ENCODE results near the gene DCAF8. TPM values are rescaled to one million over a fixed set of nuclear protein-coding genes. Genes with fewer than 3 reads are reported as not detected.

The DCAF8 gene
- total and polyA plus RNA-seq, 2 experiments from 2014 or later, result 55.0 to 104 TPM

DNA sequence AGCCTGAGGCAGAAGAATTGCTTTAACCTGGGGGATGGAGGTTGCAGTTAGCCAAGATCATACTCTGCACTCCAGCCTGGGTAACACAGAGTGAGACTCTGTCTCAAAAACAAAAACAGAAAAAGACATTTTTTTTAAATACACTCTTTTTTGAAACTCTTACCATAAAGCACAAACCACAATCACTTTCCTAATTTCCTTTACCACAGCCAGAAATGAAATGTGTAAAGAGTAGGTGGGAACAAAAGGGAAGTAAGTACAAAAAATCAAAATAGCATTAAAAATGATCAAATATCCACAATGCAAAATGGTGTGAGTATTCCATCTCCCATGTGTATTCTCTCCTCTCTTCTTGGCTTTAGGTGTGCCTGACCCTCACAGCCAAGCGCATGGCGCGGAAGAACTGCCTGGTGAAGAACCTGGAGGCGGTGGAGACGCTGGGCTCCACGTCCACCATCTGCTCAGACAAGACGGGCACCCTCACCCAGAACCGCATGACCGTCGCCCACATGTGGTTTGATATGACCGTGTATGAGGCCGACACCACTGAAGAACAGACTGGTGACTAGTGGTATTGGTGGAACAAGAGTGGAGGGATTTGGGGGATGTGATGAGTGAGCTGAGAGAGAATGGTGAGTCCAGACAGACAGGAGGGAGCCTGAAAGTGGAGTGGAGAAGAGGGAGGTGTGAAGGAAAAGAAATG lies 96.0 kb downstream of the DCAF8 start (continued):
- TF ChIP-seq, protein P1, sequence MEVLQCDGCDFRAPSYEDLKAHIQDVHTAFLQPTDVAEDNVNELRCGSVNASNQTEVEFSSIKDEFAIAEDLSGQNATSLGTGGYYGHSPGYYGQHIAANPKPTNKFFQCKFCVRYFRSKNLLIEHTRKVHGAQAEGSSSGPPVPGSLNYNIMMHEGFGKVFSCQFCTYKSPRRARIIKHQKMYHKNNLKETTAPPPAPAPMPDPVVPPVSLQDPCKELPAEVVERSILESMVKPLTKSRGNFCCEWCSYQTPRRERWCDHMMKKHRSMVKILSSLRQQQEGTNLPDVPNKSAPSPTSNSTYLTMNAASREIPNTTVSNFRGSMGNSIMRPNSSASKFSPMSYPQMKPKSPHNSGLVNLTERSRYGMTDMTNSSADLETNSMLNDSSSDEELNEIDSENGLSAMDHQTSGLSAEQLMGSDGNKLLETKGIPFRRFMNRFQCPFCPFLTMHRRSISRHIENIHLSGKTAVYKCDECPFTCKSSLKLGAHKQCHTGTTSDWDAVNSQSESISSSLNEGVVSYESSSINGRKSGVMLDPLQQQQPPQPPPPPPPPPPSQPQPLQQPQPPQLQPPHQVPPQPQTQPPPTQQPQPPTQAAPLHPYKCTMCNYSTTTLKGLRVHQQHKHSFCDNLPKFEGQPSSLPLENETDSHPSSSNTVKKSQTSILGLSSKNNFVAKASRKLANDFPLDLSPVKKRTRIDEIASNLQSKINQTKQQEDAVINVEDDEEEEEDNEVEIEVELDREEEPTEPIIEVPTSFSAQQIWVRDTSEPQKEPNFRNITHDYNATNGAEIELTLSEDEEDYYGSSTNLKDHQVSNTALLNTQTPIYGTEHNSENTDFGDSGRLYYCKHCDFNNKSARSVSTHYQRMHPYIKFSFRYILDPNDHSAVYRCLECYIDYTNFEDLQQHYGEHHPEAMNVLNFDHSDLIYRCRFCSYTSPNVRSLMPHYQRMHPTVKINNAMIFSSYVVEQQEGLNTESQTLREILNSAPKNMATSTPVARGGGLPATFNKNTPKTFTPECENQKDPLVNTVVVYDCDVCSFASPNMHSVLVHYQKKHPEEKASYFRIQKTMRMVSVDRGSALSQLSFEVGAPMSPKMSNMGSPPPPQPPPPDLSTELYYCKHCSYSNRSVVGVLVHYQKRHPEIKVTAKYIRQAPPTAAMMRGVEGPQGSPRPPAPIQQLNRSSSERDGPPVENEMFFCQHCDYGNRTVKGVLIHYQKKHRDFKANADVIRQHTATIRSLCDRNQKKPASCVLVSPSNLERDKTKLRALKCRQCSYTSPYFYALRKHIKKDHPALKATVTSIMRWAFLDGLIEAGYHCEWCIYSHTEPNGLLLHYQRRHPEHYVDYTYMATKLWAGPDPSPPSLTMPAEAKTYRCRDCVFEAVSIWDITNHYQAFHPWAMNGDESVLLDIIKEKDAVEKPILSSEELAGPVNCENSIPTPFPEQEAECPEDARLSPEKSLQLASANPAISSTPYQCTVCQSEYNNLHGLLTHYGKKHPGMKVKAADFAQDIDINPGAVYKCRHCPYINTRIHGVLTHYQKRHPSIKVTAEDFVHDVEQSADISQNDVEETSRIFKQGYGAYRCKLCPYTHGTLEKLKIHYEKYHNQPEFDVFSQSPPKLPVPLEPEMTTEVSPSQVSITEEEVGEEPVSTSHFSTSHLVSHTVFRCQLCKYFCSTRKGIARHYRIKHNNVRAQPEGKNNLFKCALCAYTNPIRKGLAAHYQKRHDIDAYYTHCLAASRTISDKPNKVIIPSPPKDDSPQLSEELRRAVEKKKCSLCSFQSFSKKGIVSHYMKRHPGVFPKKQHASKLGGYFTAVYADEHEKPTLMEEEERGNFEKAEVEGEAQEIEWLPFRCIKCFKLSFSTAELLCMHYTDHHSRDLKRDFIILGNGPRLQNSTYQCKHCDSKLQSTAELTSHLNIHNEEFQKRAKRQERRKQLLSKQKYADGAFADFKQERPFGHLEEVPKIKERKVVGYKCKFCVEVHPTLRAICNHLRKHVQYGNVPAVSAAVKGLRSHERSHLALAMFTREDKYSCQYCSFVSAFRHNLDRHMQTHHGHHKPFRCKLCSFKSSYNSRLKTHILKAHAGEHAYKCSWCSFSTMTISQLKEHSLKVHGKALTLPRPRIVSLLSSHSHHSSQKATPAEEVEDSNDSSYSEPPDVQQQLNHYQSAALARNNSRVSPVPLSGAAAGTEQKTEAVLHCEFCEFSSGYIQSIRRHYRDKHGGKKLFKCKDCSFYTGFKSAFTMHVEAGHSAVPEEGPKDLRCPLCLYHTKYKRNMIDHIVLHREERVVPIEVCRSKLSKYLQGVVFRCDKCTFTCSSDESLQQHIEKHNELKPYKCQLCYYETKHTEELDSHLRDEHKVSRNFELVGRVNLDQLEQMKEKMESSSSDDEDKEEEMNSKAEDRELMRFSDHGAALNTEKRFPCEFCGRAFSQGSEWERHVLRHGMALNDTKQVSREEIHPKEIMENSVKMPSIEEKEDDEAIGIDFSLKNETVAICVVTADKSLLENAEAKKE (CRISPR knock-in tag; IDR thresholded peaks at IDR 0.05), result no peak
- TF ChIP-seq ZNF331 (CRISPR knock-in tag; IDR thresholded peaks at IDR 0.05; ENCODE audit: low read depth), result no peak

Other genes with a start within 250 kb of the DCAF8 start
- gene PIGM, start 230.6 kb downstream of the DCAF8 start, total RNA-seq (2014; rRNA removed; shearing (Covaris generic)), result 4.6 and 5.0 TPM in 2 replicates
- gene PIGM, start 230.6 kb downstream of the DCAF8 start, polyA plus RNA-seq (2016; fragmentation: Nextera tagmentation; extraction: Ambion mirVana), result 5.0 TPM in 2 replicates
- 1.6 and 2.8 TPM in 2 replicates for gene KCNJ10, start 192.4 kb downstream of the DCAF8 start, total RNA-seq (2014; rRNA removed; shearing (Covaris generic))
- 1.2 and 1.4 TPM in 2 replicates for gene KCNJ10, start 192.4 kb downstream of the DCAF8 start, polyA plus RNA-seq (2016; fragmentation: Nextera tagmentation; extraction: Ambion mirVana)
- 0.08 and 0.24 TPM in 2 replicates for gene KCNJ9, start 181.0 kb downstream of the DCAF8 start, total RNA-seq (2014; rRNA removed; shearing (Covaris generic))
- 0.26 and 0.34 TPM in 2 replicates for gene KCNJ9, start 181.0 kb downstream of the DCAF8 start, polyA plus RNA-seq (2016; fragmentation: Nextera tagmentation; extraction: Ambion mirVana)
- gene IGSF8, start 163.9 kb downstream of the DCAF8 start, total RNA-seq (2014; rRNA removed; shearing (Covaris generic)), result 111 and 120 TPM in 2 replicates
- 38.4 and 41.5 TPM in 2 replicates for gene IGSF8, start 163.9 kb downstream of the DCAF8 start, polyA plus RNA-seq (2016; fragmentation: Nextera tagmentation; extraction: Ambion mirVana)
- 17.7 and 18.3 TPM in 2 replicates for gene ATP1A2, start 146.8 kb downstream of the DCAF8 start, total RNA-seq (2014; rRNA removed; shearing (Covaris generic))
- gene ATP1A2, start 146.8 kb downstream of the DCAF8 start, polyA plus RNA-seq (2016; fragmentation: Nextera tagmentation; extraction: Ambion mirVana), result 4.9 and 5.2 TPM in 2 replicates
- gene ATP1A4, start 110.9 kb downstream of the DCAF8 start, total RNA-seq (2014; rRNA removed; shearing (Covaris generic)), result 0.23 and 0.63 TPM in 2 replicates
- gene ATP1A4, start 110.9 kb downstream of the DCAF8 start, polyA plus RNA-seq (2016; fragmentation: Nextera tagmentation; extraction: Ambion mirVana), result 0.27 and 0.43 TPM in 2 replicates
- 1.2 and 2.8 TPM in 2 replicates for gene CASQ1, start 72.0 kb downstream of the DCAF8 start, total RNA-seq (2014; rRNA removed; shearing (Covaris generic))
- 1.0 and 1.1 TPM in 2 replicates for gene CASQ1, start 72.0 kb downstream of the DCAF8 start, polyA plus RNA-seq (2016; fragmentation: Nextera tagmentation; extraction: Ambion mirVana)
- 80.8 and 104 TPM in 2 replicates for gene PEA15, start 57.2 kb downstream of the DCAF8 start, total RNA-seq (2014; rRNA removed; shearing (Covaris generic))
- 60.3 and 66.6 TPM in 2 replicates for gene PEA15, start 57.2 kb downstream of the DCAF8 start, polyA plus RNA-seq (2016; fragmentation: Nextera tagmentation; extraction: Ambion mirVana)
- 56.7 and 84.9 TPM in 2 replicates for gene PEX19, start 22.6 kb upstream of the DCAF8 start, total RNA-seq (2014; rRNA removed; shearing (Covaris generic))
- 18.4 and 21.8 TPM in 2 replicates for gene PEX19, start 22.6 kb upstream of the DCAF8 start, polyA plus RNA-seq (2016; fragmentation: Nextera tagmentation; extraction: Ambion mirVana)
- 87.1 and 104 TPM in 2 replicates for gene COPA, start 80.7 kb upstream of the DCAF8 start, total RNA-seq (2014; rRNA removed; shearing (Covaris generic))
- 52.1 and 58.2 TPM in 2 replicates for gene COPA, start 80.7 kb upstream of the DCAF8 start, polyA plus RNA-seq (2016; fragmentation: Nextera tagmentation; extraction: Ambion mirVana)
- 45.9 and 47.5 TPM in 2 replicates for gene NCSTN, start 80.8 kb upstream of the DCAF8 start, total RNA-seq (2014; rRNA removed; shearing (Covaris generic))
- gene NCSTN, start 80.8 kb upstream of the DCAF8 start, polyA plus RNA-seq (2016; fragmentation: Nextera tagmentation; extraction: Ambion mirVana), result 36.0 and 37.4 TPM in 2 replicates
- 0.50 and 0.69 TPM in 2 replicates for gene NHLH1, start 104.5 kb upstream of the DCAF8 start, total RNA-seq (2014; rRNA removed; shearing (Covaris generic))
- gene NHLH1, start 104.5 kb upstream of the DCAF8 start, polyA plus RNA-seq (2016; fragmentation: Nextera tagmentation; extraction: Ambion mirVana), result 0.78 and 0.89 TPM in 2 replicates
- gene VANGL2, start 138.0 kb upstream of the DCAF8 start, total RNA-seq (2014; rRNA removed; shearing (Covaris generic)), result 42.8 and 51.3 TPM in 2 replicates
- gene VANGL2, start 138.0 kb upstream of the DCAF8 start, polyA plus RNA-seq (2016; fragmentation: Nextera tagmentation; extraction: Ambion mirVana), result 16.8 and 17.7 TPM in 2 replicates

All from GM23338 (cell line).